CD8-positive, alpha-beta memory T cell (primary cell): ENCODE data around the gene ZFP64. TPM values are rescaled to one million over a fixed set of nuclear protein-coding genes. Genes with fewer than 3 reads are reported as not detected.
"Not testable (repeated sequence)": the region's sequence is repeated elsewhere in the genome, so short reads cannot be mapped to it uniquely, and the experiment has no call there.

Experiments used
- CTCF ChIA-PET: fragments of 350-600 bp; sonication (Branson Sonifier 250); formaldehyde crosslinking; loops from one replicate; lab custom pipeline; 2021; ENCODE audit warnings: antibody characterized with exemption; lab: Charles Lee
- POLR2A ChIA-PET: fragments of 350-600 bp; sonication (Branson Sonifier 250); formaldehyde crosslinking; loops from one replicate; lab custom pipeline; 2021; ENCODE audit warnings: antibody characterized with exemption; lab: Charles Lee
- DNase-seq, 5 donors: peaks; one replicate each; pipeline versions ENCODE4 v3.0.0 to v3.0.0-alpha.2; 2020 to 2022; ENCODE audit warnings: mixed read lengths in 1 of 5
- H3K27ac ChIP-seq: one replicate; pipeline ENCODE4 v1.7.0; 2013; ENCODE audit warnings: low read depth, mild to moderate bottlenecking, low read length, moderate library complexity
- H3K27me3 ChIP-seq: 2 replicates; pipeline ENCODE4 v1.7.0; 2013; ENCODE audit warnings: low read length, mild to moderate bottlenecking; ENCODE audit not compliant: insufficient read depth, poor library complexity, severe bottlenecking
- H3K36me3 ChIP-seq: 2 replicates; pipeline ENCODE4 v1.7.0; 2013; ENCODE audit warnings: mild to moderate bottlenecking, low read length, moderate library complexity; ENCODE audit not compliant: insufficient read depth
- H3K4me1 ChIP-seq: 2 replicates; pipeline ENCODE4 v1.7.0; 2013; ENCODE audit warnings: mild to moderate bottlenecking, low read length, moderate library complexity; ENCODE audit not compliant: insufficient read depth
- H3K4me3 ChIP-seq: 2 replicates; pipeline ENCODE4 v1.7.0; 2013; ENCODE audit warnings: mild to moderate bottlenecking, low read length
- H3K9me3 ChIP-seq: 2 replicates; pipeline ENCODE4 v1.7.0; 2013; ENCODE audit warnings: mild to moderate bottlenecking, low read length
- H3K27ac Mint-ChIP-seq, 8 donors: one replicate each; pipeline ENCODE4 v1.8.0; 2020 to 2021; ENCODE audit warnings: mixed read lengths in 8 of 8, mild to moderate bottlenecking in 6 of 8, inconsistent platforms in 3 of 8, moderate library complexity in 3 of 8
- H3K27me3 Mint-ChIP-seq, 2 donors: one replicate each; pipeline ENCODE4 v1.8.0; 2020 to 2021; ENCODE audit warnings: mixed read lengths in 2 of 2, mild to moderate bottlenecking in 1 of 2, moderate library complexity in 1 of 2
- H3K36me3 Mint-ChIP-seq, 3 donors: one replicate each; pipeline ENCODE4 v1.8.0; 2020 to 2021; ENCODE audit warnings: mixed read lengths in 3 of 3, inconsistent platforms in 1 of 3, mild to moderate bottlenecking in 1 of 3
- H3K4me1 Mint-ChIP-seq, 3 donors: one replicate each; pipeline ENCODE4 v1.8.0; 2020 to 2021; ENCODE audit warnings: mixed read lengths in 3 of 3, inconsistent platforms in 1 of 3, mild to moderate bottlenecking in 1 of 3
- H3K4me3 Mint-ChIP-seq, 7 donors: one replicate each; pipeline ENCODE4 v1.8.0; 2020 to 2021; ENCODE audit warnings: mixed read lengths in 7 of 7, mild to moderate bottlenecking in 6 of 7, moderate library complexity in 4 of 7, inconsistent platforms in 2 of 7
- H3K9me3 Mint-ChIP-seq, 5 donors: one replicate each; pipeline ENCODE4 v1.8.0; 2020 to 2022; ENCODE audit warnings: mixed read lengths in 5 of 5, mild to moderate bottlenecking in 3 of 5, moderate library complexity in 2 of 5, inconsistent platforms in 1 of 5
- polyA plus RNA-seq: library from polyadenylated mRNA; unstranded; fragments of 300-500 nt; fragmentation: Illumina TruSeq; gene quantifications from one replicate; pipeline ENCODE4 v1.2.3, GENCODE V29; 2021
- total RNA-seq, 2 experiments: library from RNA; stranded (reverse); gene quantifications; one replicate each; pipeline ENCODE4 v1.2.3, GENCODE V29; 2021

The ZFP64 gene
- total and polyA plus RNA-seq, 3 experiments from 2014 or later = 11.1 to 11.9 (median 11.6) TPM

DNA sequence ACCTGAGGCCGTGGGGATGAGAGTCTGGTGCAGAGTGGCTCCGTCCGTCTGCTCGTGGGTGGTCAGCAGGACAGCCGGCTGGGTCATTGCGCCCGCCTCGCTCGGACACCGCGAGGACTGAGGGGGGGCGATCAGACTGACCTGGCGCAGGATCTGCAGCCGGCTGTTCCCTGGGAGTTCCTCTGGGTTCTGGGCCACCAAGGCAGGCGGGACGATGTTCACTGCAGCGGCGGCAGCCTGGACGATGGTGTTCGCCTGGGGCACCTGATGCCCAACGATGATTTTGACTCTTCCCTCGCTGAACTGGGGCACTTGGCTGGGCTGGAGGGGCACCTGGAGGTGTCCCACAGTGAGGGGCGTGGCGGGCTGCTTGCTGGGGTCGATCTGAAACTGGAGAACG lies 39.2 kb downstream of the ZFP64 start:
- Mint-ChIP-seq H3K4me3 (no peak overlapping the region), H3K36me3 (peaks cover 7 to 59% (median 28%) of the 10 kb centered on the region in 3 donors), H3K4me1 (peaks cover 0 to 5% (median 0%) of the 10 kb centered on the region in 3 donors), H3K27ac (no peak overlapping the region), H3K27me3 (no peaks in the 10 kb centered on the region), H3K9me3 (no peaks in the 10 kb centered on the region)
- no peak overlapping the region for H3K27ac ChIP-seq
- CTCF ChIA-PET = no interaction called here
- peaks cover 4% of the 10 kb centered on the region for H3K36me3 ChIP-seq
- no peak for DNase-seq
- no peaks in the 10 kb centered on the region for H3K9me3 ChIP-seq
- no peaks in the 10 kb centered on the region for H3K4me1 ChIP-seq
- no peaks in the 10 kb centered on the region for H3K27me3 ChIP-seq
- H3K4me3 ChIP-seq = no peak overlapping the region
- POLR2A ChIA-PET = no interaction called here

DNA sequence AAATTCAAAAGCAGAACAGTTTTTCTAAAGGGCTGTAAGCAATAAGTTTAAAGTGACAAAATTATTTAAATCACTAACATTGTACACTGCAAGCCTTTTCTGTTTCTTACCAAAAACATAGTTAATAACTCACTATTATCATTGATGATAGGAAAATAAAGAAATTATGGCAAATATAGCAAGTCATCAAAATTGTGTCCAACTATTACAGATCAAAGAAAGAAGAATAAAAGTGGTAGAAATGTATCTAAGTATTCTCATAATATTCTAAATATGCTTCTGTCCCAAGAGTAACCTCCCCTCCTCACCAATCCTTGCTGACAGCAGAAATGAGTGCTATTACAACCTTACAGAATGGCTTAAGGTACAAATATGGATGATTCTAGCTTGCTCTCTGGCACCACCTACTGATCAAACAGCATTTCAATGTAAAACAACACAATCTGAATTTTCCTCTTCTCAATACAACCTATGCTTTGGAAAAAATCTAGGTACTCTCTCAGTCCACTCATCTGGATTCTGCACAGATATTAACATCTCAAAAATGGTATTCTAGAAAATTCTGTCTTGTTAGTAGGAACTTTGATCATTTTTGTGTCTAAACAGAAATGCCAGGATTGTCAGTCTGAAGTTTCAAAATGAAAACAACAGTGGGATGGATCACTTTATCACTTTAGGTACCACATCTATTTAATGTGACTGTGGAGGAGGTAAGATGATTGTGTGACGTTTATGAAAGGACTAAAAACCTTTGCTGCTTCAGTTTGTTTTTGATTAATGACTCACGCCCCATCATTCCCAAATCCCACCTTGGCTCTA lies 40.9 kb downstream of the ZFP64 start:
- peak in 1 of 5 donors; percentile 5 for DNase-seq
- Mint-ChIP-seq H3K9me3 (no peaks in the 10 kb centered on the region), H3K4me1 (peaks cover 0 to 5% (median 0%) of the 10 kb centered on the region in 3 donors), H3K4me3 (no peak overlapping the region), H3K27ac (no peak overlapping the region), H3K27me3 (no peaks in the 10 kb centered on the region), H3K36me3 (peaks cover 3 to 42% (median 19%) of the 10 kb centered on the region in 3 donors)
- no peaks in the 10 kb centered on the region for H3K9me3 ChIP-seq
- no peak overlapping the region for H3K27ac ChIP-seq
- ChIA-PET POLR2A (no interaction called here), CTCF (interaction anchor here (0.9 to 2.2 kb wide), 4 partner anchors 10 to 131 kb away, joined by 3 to 13 read pairs (median 4); no protein-coding TSS in a partner anchor)
- no peak overlapping the region for H3K4me3 ChIP-seq
- no peaks in the 10 kb centered on the region for H3K27me3 ChIP-seq
- no peaks in the 10 kb centered on the region for H3K36me3 ChIP-seq
- H3K4me1 ChIP-seq = no peaks in the 10 kb centered on the region

DNA sequence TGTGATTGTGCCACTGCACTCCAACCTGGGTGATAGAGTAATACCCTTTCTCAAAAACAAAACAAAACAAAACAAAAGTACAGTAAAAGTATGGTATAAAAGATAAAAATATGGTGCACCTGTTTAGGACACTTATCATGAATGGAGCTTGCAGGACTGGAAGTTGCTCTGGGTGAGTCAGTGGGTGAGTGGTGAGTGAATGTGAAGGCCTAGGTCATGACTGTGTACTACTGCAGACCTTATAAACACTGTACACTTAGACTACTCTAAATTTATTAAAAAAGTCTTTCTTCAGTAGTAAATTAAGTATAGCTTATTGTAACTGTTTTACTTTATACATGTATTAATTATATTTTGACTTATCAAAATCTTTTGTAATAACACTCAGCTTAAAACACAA lies 46.0 kb downstream of the ZFP64 start:
- Mint-ChIP-seq H3K27ac (no peak overlapping the region), H3K27me3 (no peaks in the 10 kb centered on the region), H3K4me3 (no peak overlapping the region), H3K9me3 (no peaks in the 10 kb centered on the region), H3K36me3 (peaks cover 0 to 11% (median 7%) of the 10 kb centered on the region in 3 donors), H3K4me1 (peaks cover 0 to 6% (median 0%) of the 10 kb centered on the region in 3 donors)
- Histone ChIP-seq H3K27me3 (no peaks in the 10 kb centered on the region), H3K4me3 (no peak overlapping the region), H3K4me1 (no peaks in the 10 kb centered on the region), H3K27ac (no peak overlapping the region), H3K36me3 (no peaks in the 10 kb centered on the region), H3K9me3 (no peaks in the 10 kb centered on the region)
- CTCF ChIA-PET = interaction anchor here (2.5 kb wide), 1 partner anchor 17 kb away, joined by 10 read pairs; no protein-coding TSS in a partner anchor
- POLR2A ChIA-PET = no interaction called here
- DNase-seq = no peak

DNA sequence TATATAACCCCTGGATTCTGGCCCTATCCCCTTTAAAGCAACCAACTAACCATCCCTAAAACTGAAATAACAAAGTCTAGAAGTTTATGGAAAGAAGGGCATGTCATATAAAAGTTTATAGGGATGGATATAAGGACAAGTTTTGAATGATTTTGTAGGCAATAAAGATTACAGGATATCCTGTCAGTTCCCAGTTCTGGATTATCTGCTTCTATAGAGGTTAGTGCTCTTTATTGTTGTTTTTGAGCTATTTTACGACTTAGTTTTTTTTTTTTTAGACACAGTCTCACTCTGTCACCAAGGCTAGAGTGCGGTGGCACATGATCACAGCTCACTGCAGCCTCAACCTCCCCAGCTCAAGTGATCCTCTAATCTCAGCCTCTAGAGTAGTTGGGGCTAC lies 48.3 kb downstream of the ZFP64 start:
- Histone ChIP-seq H3K4me1 (no peaks in the 10 kb centered on the region), H3K36me3 (no peaks in the 10 kb centered on the region), H3K27ac (no peak overlapping the region), H3K9me3 (no peaks in the 10 kb centered on the region), H3K27me3 (no peaks in the 10 kb centered on the region), H3K4me3 (no peak overlapping the region)
- Mint-ChIP-seq H3K4me3 (no peak overlapping the region), H3K36me3 (peaks cover 0 to 6% (median 2%) of the 10 kb centered on the region in 3 donors), H3K27ac (no peak overlapping the region), H3K9me3 (no peaks in the 10 kb centered on the region), H3K27me3 (no peaks in the 10 kb centered on the region), H3K4me1 (peaks cover 0 to 4% (median 0%) of the 10 kb centered on the region in 3 donors)
- ChIA-PET POLR2A (no interaction called here), CTCF (no interaction called here)
- no peak for DNase-seq

DNA sequence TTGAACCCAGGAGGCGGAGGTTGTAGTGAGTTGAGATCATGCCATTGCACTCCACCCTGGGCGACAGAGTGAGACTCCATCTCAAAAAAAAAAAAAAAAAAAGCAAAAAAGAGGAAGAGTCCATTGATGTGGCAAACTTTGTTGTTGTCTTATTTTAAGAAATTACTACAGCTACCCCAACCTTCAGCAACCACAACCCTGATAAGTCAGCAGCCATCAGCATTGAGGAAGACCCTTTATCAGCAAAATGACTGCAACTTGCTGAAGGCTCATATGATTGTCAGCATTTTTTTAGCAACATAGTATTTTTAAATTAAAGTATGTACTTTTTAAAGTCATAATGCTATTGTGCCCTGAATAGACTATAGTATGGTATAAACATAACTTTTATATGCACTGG lies 48.8 kb downstream of the ZFP64 start:
- POLR2A ChIA-PET = no interaction called here
- Mint-ChIP-seq H3K27ac (no peak overlapping the region), H3K27me3 (no peaks in the 10 kb centered on the region), H3K9me3 (no peaks in the 10 kb centered on the region), H3K4me3 (no peak overlapping the region), H3K36me3 (peaks cover 0 to 6% (median 2%) of the 10 kb centered on the region in 3 donors), H3K4me1 (peaks cover 0 to 4% (median 0%) of the 10 kb centered on the region in 3 donors)
- DNase-seq = no peak
- Histone ChIP-seq H3K27me3 (no peaks in the 10 kb centered on the region), H3K4me1 (no peaks in the 10 kb centered on the region), H3K36me3 (no peaks in the 10 kb centered on the region), H3K4me3 (no peak overlapping the region), H3K9me3 (no peaks in the 10 kb centered on the region), H3K27ac (no peak overlapping the region)
- CTCF ChIA-PET = no interaction called here

DNA sequence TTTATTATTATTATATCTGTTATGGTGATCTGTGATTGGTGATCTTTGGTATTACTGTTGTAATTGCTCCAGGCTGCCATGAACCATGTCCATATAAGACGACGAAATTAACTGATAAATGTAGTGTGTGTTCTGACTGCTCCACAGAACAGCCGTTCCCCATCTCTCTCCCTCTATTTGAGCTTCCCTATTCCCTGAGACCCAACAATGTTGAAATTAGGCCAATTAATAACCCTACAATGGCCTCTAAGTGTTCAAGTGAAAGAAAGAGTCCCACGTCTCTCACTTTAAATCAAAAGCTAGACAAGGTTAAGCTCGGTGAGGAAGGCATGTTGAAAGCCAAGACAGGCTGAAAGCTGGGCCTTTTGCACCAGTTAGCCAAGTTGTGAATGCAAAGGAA lies 51.6 kb downstream of the ZFP64 start:
- Mint-ChIP-seq H3K27me3 (no peaks in the 10 kb centered on the region), H3K4me3 (no peak overlapping the region)
- CTCF ChIA-PET = interaction anchor here (1.4 kb wide), 1 partner anchor 12 kb away, joined by 7 read pairs; no protein-coding TSS in a partner anchor

DNA sequence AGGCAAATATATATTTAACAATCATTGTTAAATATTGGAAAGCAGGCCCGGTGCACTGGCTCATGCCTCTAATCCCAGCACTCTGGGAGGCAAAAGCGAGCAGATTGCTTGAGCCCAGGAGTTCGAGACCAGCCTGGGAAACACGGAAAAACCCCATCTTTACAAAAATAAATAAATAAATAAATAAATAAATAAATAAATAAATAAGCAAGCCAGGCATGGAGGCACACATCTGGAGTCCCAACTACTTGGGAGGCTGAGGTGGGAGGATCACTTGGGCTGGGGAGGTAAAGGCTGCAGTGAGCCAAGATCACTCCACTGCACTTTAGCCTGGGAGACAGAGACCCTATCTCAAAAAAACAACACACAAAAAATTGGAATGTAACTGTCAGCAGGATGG lies 53.7 kb downstream of the ZFP64 start:
- H3K27me3 Mint-ChIP-seq = no peaks in the 10 kb centered on the region
- H3K27me3 ChIP-seq = no peaks in the 10 kb centered on the region
- ChIA-PET POLR2A (no interaction called here), CTCF (interaction anchor here (0.6 kb wide), 1 partner anchor 1328 kb away, joined by 3 read pairs; no protein-coding TSS in a partner anchor)
- no peaks in the 10 kb centered on the region for H3K9me3 Mint-ChIP-seq
- H3K9me3 ChIP-seq = no peaks in the 10 kb centered on the region
- H3K27ac Mint-ChIP-seq = peak overlapping the region in 1 of 8 donors; percentile 15
- no peaks in the 10 kb centered on the region for H3K4me1 ChIP-seq
- H3K36me3 ChIP-seq = no peaks in the 10 kb centered on the region
- H3K4me1 Mint-ChIP-seq = no peaks in the 10 kb centered on the region
- H3K4me3 Mint-ChIP-seq = no peak overlapping the region
- H3K36me3 Mint-ChIP-seq = peaks cover 0 to 6% (median 3%) of the 10 kb centered on the region in 3 donors
- no peak overlapping the region for H3K27ac ChIP-seq
- no peak overlapping the region for H3K4me3 ChIP-seq
- DNase-seq = no peak

More for the DNA sequence above, 51.6 kb downstream of the ZFP64 start:
- Mint-ChIP-seq H3K27ac (no peak overlapping the region), H3K36me3 (peaks cover 0 to 6% (median 2%) of the 10 kb centered on the region in 3 donors), H3K4me1 (peaks cover 0 to 4% (median 0%) of the 10 kb centered on the region in 3 donors), H3K9me3 (no peaks in the 10 kb centered on the region)
- Histone ChIP-seq H3K27me3 (no peaks in the 10 kb centered on the region), H3K9me3 (no peaks in the 10 kb centered on the region), H3K27ac (no peak overlapping the region), H3K4me3 (no peak overlapping the region), H3K36me3 (no peaks in the 10 kb centered on the region), H3K4me1 (no peaks in the 10 kb centered on the region)
- DNase-seq = no peak
- POLR2A ChIA-PET = no interaction called here

DNA sequence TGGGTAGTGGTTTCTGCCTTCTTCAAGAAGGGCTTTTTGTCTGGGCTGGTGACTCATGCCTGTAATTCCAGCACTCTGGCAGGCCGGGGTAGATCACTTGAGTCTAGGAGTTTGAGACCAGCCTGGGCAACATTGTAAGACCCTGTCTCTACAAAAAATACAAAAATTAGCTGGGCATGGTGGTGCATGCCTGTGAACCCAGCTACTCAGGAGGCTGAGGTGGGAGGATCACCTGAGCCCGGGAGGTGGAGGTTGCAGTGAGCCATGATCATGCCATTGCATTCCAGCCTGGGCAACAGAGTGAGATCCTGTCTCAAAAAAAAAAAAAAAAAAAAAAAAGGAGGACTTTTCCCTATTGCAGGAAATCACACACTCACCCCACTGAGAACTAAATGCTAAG lies 57.9 kb downstream of the ZFP64 start:
- H3K9me3 Mint-ChIP-seq, H3K4me3 ChIP-seq, H3K9me3 ChIP-seq, CTCF ChIA-PET, H3K4me1 Mint-ChIP-seq, POLR2A ChIA-PET, H3K27me3 Mint-ChIP-seq, H3K27ac ChIP-seq, DNase-seq, H3K4me1 ChIP-seq, H3K27ac Mint-ChIP-seq, H3K4me3 Mint-ChIP-seq, H3K36me3 ChIP-seq, H3K36me3 Mint-ChIP-seq, H3K27me3 ChIP-seq: not testable (repeated sequence)
